Stimulated activated CD8-positive, alpha-beta memory T cell treated with anti-CD3 and anti-CD28 coated beads, Interleukin-15, amount 100 ng/mL, for 1 hour (primary cell): Measurements from ENCODE around the gene JADE3.

Experiments used
- DNase-seq: peaks from one replicate; pipeline ENCODE4 v3.0.0-alpha.2; 2020; ENCODE audit warnings: low read depth

JADE3 gene

GRCh38 chrX:46912098-46912602 lies at the start of gene JADE3:
JADE3 (plus strand) TSS chrX:46912421; CDS start chrX:46984895, 72,474 bp downstream.
- no peak for DNase-seq

- no peak for DNase-seq
Observed at GRCh38 chrX:46863072-46863471, 49.1 kb upstream of the JADE3 start.

GRCh38 chrX:46864606-46865005 lies 47.6 kb upstream of the JADE3 start:
- no peak for DNase-seq

GRCh38 chrX:46865281-46865680 lies 46.9 kb upstream of the JADE3 start:
- DNase-seq, result no peak

GRCh38 chrX:46866726-46867125 lies 45.5 kb upstream of the JADE3 start:
- DNase-seq, result no peak

GRCh38 chrX:46873746-46874145 lies 38.5 kb upstream of the JADE3 start:
- DNase-seq, result no peak

GRCh38 chrX:46876901-46877300 lies 35.3 kb upstream of the JADE3 start:
- DNase-seq, result no peak

GRCh38 chrX:46882266-46882665 lies 30.0 kb upstream of the JADE3 start:
- no peak for DNase-seq

GRCh38 chrX:46884799-46885198 lies 27.4 kb upstream of the JADE3 start:
- no peak for DNase-seq

GRCh38 chrX:46898207-46898606 lies 14.0 kb upstream of the JADE3 start:
- no peak for DNase-seq

- DNase-seq, result peak; percentile 5
Observed at GRCh38 chrX:46903458-46904242, 8.6 kb upstream of the JADE3 start.

GRCh38 chrX:46904626-46905025 lies 7.6 kb upstream of the JADE3 start:
- no peak for DNase-seq

- no peak for DNase-seq
Observed at GRCh38 chrX:46910415-46910814, 1.8 kb upstream of the JADE3 start.

- no peak for DNase-seq
Observed at GRCh38 chrX:46912603-46913491, 626 bp downstream of the JADE3 start.

GRCh38 chrX:46913667-46914066 lies 1.4 kb downstream of the JADE3 start:
- DNase-seq, result no peak

GRCh38 chrX:46916273-46916672 lies 4.1 kb downstream of the JADE3 start:
- DNase-seq, result no peak

GRCh38 chrX:46917622-46918021 lies 5.4 kb downstream of the JADE3 start:
- DNase-seq, result no peak

- DNase-seq, result no peak
Observed at GRCh38 chrX:46918434-46918833, 6.2 kb downstream of the JADE3 start.

- no peak for DNase-seq
Observed at GRCh38 chrX:46920235-46920634, 8.0 kb downstream of the JADE3 start.

- no peak for DNase-seq
Observed at GRCh38 chrX:46922611-46923010, 10.4 kb downstream of the JADE3 start.

- DNase-seq, result no peak
Observed at GRCh38 chrX:46927718-46928117, 15.5 kb downstream of the JADE3 start.

GRCh38 chrX:46929439-46930261 lies 17.4 kb downstream of the JADE3 start:
- no peak for DNase-seq
